Left lobe of liver (tissue), 2 donors: ENCODE measurements around the gene DOCK1. TPM values are rescaled to one million over a fixed set of nuclear protein-coding genes. Genes with fewer than 3 reads are reported as not detected.

Experiments used
- ATAC-seq: fragments of 200-7000 bp; cut with Tn5 transposase; one replicate; pipeline ENCODE4 v1.9.1; 2020; ENCODE audit warnings: mild to moderate bottlenecking, moderate library complexity
- DNase-seq: peaks from one replicate; pipeline ENCODE4 v3.0.0-alpha.2; 2020; ENCODE audit warnings: low spot score
- total RNA-seq: library from RNA; stranded (reverse); gene quantifications from one replicate; pipeline ENCODE4 v1.2.1, GENCODE V29; 2021
- donor health status: DM: no; HTN: no; CAD: no; lungs with moderate emphysema.
- donor health status: DM: no; HTN: yes; CAD: no.

The DOCK1 gene
- total RNA-seq, 1 donor from 2014 or later: 14.7 TPM

DNA sequence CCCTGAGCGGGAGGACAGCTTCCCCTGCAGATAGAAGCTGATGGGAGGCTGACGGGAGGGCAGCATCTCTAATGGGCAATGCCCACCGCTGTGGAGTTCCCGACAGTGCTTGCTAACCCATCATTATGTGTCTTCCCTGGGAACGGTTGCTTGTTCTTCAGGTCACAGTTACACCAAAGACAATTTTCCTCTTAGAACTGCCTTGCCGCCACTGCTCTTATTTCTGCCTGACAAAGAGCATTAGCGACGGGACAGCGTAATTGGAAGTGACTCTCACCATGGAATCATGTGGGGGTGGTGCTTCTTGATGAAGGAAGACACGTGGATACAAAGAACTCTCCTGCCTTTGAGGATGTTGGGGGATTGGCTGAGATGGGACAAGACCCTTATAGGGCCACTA lies 562.6 kb downstream of the DOCK1 start:
- ATAC-seq (no peak), DNase-seq (no peak)

DNA sequence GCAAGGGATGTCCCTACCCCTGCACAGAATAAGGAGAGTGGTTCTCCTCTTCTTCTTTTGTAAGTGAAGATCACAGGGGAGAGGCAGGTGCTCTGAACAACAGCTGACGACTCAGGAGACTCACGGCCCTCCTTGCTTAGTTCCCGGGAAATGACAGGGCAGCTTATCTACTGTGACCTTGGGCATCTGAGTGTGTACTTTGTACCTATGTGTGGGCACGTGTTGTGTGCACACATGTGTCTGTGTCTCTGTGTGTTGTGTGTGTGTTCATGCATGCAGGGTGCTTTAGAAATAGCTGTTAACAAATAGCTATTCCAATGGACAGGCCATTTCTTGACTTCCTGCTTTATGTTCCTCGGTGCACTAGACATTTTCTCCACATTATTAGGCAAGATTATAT lies 563.4 kb downstream of the DOCK1 start:
- no peak for DNase-seq
- no peak for ATAC-seq

DNA sequence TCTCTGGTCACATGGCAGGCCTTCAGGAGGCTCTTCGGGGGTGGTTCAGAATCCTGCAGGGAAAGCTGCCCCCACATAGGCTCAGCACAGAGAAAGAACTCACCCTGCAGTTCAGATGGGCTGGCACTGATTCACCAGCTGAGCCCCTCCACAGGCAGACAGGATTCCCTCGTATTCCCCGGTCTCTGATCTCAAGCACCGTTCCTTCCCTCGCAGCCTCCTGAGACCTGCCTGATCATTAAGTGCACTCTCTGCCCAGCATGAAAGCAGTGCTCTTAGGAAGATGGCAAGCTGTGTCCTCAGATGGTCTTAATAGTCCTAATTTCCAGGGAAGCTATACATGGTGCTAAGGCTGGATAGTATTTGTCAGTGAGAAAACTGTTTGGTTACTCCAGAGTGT lies 565.7 kb downstream of the DOCK1 start:
- ATAC-seq: no peak
- no peak for DNase-seq

DNA sequence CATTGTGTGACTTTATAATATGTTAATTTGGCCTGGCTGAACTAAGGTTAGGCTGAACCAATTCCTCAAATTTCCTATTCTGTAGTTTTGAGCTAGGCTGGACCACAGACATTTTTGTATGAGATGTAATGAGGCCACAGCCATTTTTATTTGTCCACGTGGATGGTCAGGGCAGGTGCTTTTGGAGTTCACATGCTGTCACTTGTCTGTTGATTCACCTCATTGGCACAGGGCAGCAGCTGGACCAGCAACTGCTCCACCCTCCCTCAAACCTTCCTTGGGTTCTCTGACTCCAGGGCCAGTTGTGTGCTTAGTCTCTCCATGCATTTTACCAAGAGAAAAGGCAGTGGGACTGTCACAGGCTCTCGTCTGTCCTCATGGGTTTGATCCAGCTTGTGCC lies 567.7 kb downstream of the DOCK1 start:
- ATAC-seq (no peak), DNase-seq (no peak)

DNA sequence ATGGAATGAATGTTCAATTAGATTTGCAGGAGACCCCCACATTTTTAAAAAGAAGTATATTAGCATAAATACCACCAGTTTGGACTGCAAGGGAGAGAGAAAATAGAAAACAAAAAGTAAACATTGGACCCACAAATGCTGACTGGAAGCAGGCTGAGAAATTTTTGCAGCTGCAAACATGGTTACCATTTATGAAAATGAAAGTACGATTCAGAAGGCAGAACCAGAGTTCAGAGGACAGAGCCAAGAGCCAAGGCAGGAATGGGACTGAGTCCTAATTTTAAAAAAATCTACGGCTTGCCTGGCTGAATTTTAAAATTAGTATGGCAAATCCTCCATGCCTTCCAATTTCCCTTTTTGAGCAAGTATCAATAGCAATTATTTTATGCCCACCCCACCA lies 569.3 kb downstream of the DOCK1 start:
- no peak for DNase-seq
- ATAC-seq: no peak

DNA sequence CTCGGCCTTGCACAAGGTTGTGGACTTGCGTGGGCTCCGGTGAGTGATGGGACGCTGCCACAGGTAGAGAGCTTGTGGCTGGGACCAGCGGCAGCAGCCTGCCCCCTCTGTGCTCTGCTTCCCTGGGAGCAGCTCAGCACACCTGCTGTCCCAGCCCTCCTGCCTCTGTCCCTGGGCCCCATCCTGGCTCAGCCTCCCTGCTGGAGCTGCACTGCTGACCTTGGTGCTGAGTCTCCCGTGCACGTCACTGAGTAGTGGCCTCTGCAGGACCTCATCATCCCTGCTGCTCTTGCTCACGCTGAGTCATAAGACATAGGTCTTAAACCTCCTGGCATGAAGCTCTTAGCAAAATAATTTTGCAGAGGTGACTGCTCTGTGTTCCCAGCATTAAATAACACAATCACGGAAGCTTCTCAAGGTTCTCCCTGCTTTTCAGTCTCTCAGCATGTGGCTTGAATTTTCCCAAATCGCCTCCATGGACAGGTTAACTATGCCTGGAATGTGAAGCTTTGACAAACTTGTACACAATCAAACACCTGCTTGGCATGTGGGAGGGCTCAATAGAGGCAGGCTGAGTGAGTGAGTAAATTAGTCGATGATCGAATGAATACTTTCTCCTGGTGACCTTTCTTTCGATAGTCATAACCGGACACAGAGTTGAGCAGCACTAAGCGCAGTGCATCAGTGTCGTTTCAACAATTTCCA lies 580.1 kb downstream of the DOCK1 start:
- ATAC-seq: no peak
- DNase-seq: no peak

DNA sequence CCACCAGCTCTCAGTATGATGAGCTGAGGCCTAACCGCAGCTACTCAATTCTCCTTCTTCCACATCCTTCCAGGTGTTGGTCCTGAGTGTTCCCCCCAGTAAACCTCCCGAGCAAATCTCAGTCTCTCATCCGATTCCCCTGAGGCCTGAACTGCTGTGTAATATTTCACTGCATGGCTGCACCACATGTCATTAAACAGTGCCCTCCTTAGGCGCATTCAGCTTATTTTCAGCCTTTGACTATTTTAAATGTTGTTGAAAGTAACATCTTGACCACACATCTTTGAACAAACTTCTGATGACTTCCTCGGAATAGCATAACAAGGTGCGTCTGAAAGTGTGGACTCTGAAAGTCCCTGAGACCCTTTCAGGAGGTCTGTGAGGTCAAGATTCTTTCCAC lies 581.1 kb downstream of the DOCK1 start:
- DNase-seq: no peak
- ATAC-seq: no peak

DNA sequence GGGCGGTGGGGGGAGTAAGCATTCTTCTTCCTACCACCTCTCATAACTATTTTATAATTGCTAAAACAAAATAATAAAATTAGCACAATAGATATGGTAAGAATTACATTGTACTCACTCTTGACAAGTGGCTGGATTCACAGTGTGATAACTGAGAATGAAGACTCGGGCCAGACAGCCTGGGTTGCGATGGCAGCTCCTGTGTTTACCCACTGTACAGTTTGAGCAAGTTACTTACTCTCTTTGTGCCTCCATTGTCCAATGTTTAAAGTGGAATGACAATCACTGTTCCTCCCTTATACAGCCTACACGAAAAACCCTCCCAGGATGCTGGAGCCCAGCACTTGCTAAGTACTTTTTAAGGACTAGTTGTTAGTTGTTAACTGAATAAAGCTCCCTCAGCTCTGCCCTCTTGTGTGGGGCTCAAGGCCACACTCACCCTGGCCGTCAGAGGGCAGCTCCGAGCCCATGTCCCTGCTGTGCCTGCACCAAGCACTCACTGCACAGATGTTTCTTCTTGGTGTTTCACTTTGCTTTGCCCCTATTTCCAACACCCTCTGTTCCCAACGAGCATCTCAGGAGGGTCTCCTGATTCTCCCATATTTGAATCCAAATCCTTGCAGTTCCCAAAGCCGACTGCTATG lies 587.5 kb downstream of the DOCK1 start:
- DNase-seq: no peak

DNA sequence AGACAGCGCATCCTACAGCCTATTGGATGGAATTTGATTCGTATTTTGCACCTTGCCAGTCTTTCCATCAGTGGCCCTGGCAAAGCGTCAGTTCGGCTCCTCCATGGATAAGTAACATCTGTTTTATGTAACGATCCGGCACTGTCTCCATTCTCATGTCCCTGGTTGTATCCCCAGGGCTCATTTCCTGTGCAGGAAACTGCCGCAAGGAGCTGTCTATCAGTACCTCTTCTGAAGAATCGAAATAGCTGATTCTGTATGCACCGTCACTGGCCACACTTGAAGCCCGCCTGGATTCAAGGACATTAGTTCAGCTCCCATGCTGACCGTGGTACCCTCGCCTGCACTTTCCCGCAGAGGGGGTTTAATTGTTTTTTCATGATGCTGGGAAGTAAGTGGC lies 590.8 kb downstream of the DOCK1 start:
- no peak for DNase-seq

More for the DNA sequence above, 587.5 kb downstream of the DOCK1 start:
- ATAC-seq: peak; percentile 69

DNA sequence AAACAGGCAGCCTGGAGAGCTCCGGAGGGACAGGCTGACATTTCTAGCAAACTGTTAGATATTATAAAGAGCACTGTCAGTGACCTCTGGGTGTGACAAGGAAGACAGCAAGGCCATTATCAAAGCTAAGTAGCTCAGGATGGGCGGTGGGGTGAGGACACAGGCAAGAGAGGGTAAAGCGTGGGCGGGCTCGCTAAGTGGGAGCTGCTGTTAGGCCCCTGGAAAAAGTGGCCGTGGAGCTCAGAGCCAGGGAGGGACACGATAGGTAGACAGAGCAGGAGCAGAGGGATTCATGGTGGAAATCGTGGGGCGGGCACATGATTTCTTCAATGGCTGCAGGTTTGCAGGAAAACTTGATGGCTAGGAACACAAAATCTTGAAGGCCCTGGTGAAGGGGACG lies 592.5 kb downstream of the DOCK1 start:
- no peak for ATAC-seq
- DNase-seq: no peak

More for the DNA sequence above, 590.8 kb downstream of the DOCK1 start:
- no peak for ATAC-seq

DNA sequence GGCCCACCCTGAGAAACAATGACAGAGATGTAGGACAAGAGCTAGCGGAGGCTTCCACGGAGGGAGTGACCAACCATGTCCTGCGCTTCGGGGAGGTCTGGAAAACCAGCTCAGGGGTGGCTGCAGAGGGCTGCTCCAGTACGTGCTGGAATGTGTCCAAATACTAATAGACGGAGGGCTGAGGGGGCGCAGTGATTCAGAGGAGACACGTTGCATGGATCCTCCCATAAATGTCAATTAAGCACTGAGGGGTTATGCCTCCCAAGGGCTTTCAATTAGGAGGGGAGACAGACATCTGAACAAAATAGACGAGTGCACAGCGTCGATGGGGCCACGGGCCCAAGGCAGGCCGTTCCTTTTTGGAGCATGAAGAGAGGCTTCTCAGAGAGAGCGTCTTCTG lies 592.9 kb downstream of the DOCK1 start:
- DNase-seq: no peak
- no peak for ATAC-seq

DNA sequence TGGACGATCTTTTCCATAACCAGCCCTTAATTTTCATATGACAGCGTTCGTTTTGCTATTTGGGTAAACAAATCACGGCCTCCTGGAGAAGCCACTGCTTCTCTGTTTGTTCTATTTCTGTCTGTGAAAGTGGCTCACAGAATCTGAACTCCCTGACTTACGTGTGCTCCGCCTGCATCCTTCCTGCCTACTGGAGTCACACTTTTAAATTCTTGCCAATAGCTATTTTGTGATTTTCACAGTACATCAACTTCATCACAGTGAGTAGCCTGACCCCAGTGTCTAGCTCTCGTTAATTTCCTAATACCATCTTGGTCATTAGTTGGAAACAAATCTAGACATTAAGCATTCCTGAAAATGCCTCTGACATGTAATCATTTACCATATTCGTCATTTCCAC lies 594.9 kb downstream of the DOCK1 start:
- ATAC-seq (no peak), DNase-seq (no peak)

Other genes with a start within 250 kb of the DOCK1 start
- 0.18 TPM for gene C10orf90, start 234.7 kb upstream of the DOCK1 start, total RNA-seq